HEK293 (cell line): Measurements from ENCODE around the gene GMDS.

ENCODE experiments used
- AEBP2 ChIP-seq: fragments of 450-650 bp; formaldehyde crosslinking; IDR thresholded peaks from 2 replicates; pipeline ENCODE4 v1.5.1; 2016; ENCODE audit warnings: missing biosample characterization, missing genetic modification characterization, borderline replicate concordance
- GLIS1 ChIP-seq: fragments of 450-650 bp; formaldehyde crosslinking; IDR thresholded peaks from 2 replicates; pipeline ENCODE4 v1.5.1; 2016; ENCODE audit warnings: missing biosample characterization, missing genetic modification characterization
- KLF1 ChIP-seq: fragments of 450-650 bp; formaldehyde crosslinking; IDR thresholded peaks from 2 replicates; pipeline ENCODE4 v1.5.1; 2016; ENCODE audit warnings: missing biosample characterization, missing genetic modification characterization
- KLF8 ChIP-seq: fragments of 450-650 bp; formaldehyde crosslinking; IDR thresholded peaks from 2 replicates; pipeline ENCODE4 v1.5.1; 2016; ENCODE audit warnings: missing biosample characterization, missing genetic modification characterization
- OVOL3 ChIP-seq: fragments of 450-650 bp; formaldehyde crosslinking; IDR thresholded peaks from 2 replicates; pipeline ENCODE4 v1.5.1; 2016; ENCODE audit warnings: missing biosample characterization, missing genetic modification characterization
- REST ChIP-seq: fragments of 450-650 bp; formaldehyde crosslinking; IDR thresholded peaks from 2 replicates; pipeline ENCODE4 v1.5.1; 2016; ENCODE audit warnings: missing biosample characterization, missing genetic modification characterization
- SALL2 ChIP-seq: fragments of 450-650 bp; formaldehyde crosslinking; IDR thresholded peaks from 2 replicates; pipeline ENCODE4 v1.5.0; 2017; ENCODE audit warnings: missing biosample characterization, mild to moderate bottlenecking, missing genetic modification characterization, borderline replicate concordance
- SCRT1 ChIP-seq: fragments of 450-650 bp; formaldehyde crosslinking; IDR thresholded peaks from 2 replicates; pipeline ENCODE4 v1.5.1; 2016; ENCODE audit warnings: missing biosample characterization, missing genetic modification characterization, borderline replicate concordance
- ZBTB21 ChIP-seq: fragments of 450-650 bp; formaldehyde crosslinking; IDR thresholded peaks from 2 replicates; pipeline ENCODE4 v1.5.1; 2017; ENCODE audit warnings: missing biosample characterization, missing genetic modification characterization
- ZEB2 ChIP-seq: fragments of 450-650 bp; formaldehyde crosslinking; IDR thresholded peaks from 2 replicates; pipeline ENCODE4 v1.5.1; 2016; ENCODE audit warnings: missing biosample characterization, missing genetic modification characterization
- ZNF121 ChIP-seq: fragments of 450-650 bp; formaldehyde crosslinking; IDR thresholded peaks from 2 replicates; pipeline ENCODE4 v1.5.1; 2016; ENCODE audit warnings: missing biosample characterization, missing genetic modification characterization
- ZNF133 ChIP-seq: fragments of 450-650 bp; formaldehyde crosslinking; IDR thresholded peaks from 2 replicates; pipeline ENCODE4 v1.5.1; 2016; ENCODE audit warnings: missing biosample characterization, missing genetic modification characterization
- ZNF174 ChIP-seq: fragments of 450-650 bp; formaldehyde crosslinking; IDR thresholded peaks from 2 replicates; pipeline ENCODE4 v1.5.0; 2017; ENCODE audit warnings: missing biosample characterization, mild to moderate bottlenecking, missing genetic modification characterization
- ZNF18 ChIP-seq: fragments of 450-650 bp; formaldehyde crosslinking; IDR thresholded peaks from 2 replicates; pipeline ENCODE4 v1.5.1; 2016; ENCODE audit warnings: missing biosample characterization, missing genetic modification characterization
- ZNF184 ChIP-seq: fragments of 450-650 bp; IDR thresholded peaks from 2 replicates; pipeline ENCODE4 v1.5.1; 2018; ENCODE audit warnings: missing biosample characterization, mild to moderate bottlenecking, missing genetic modification characterization
- ZNF211 ChIP-seq: fragments of 450-650 bp; formaldehyde crosslinking; IDR thresholded peaks from 2 replicates; pipeline ENCODE4 v1.5.1; 2016; ENCODE audit warnings: low read depth, missing biosample characterization, missing genetic modification characterization
- ZNF354C ChIP-seq: fragments of 450-650 bp; formaldehyde crosslinking; IDR thresholded peaks from 2 replicates; pipeline ENCODE4 v1.5.1; 2016; ENCODE audit warnings: missing biosample characterization, missing genetic modification characterization, low read depth, borderline replicate concordance
- ZNF514 ChIP-seq: fragments of 450-650 bp; formaldehyde crosslinking; IDR thresholded peaks from 2 replicates; pipeline ENCODE4 v1.5.1; 2016; ENCODE audit warnings: missing biosample characterization, missing genetic modification characterization
- ZNF560 ChIP-seq: fragments of 450-650 bp; formaldehyde crosslinking; IDR thresholded peaks from 2 replicates; pipeline ENCODE4 v1.5.1; 2017; ENCODE audit warnings: missing biosample characterization, missing genetic modification characterization, borderline replicate concordance
- ZNF623 ChIP-seq: fragments of 450-650 bp; formaldehyde crosslinking; IDR thresholded peaks from 2 replicates; pipeline ENCODE4 v1.5.1; 2016; ENCODE audit warnings: missing biosample characterization, missing genetic modification characterization
- ZNF626 ChIP-seq: fragments of 450-650 bp; sonication (Bioruptor Pico); formaldehyde crosslinking; IDR thresholded peaks from 2 replicates; pipeline ENCODE4 v1.5.1; 2018; ENCODE audit warnings: missing biosample characterization, missing genetic modification characterization, inconsistent platforms
- ZNF654 ChIP-seq: fragments of 450-650 bp; formaldehyde crosslinking; IDR thresholded peaks from 2 replicates; pipeline ENCODE4 v1.5.1; 2016; ENCODE audit warnings: low read depth, missing biosample characterization, missing genetic modification characterization
- ZNF768 ChIP-seq: fragments of 450-650 bp; formaldehyde crosslinking; IDR thresholded peaks from 2 replicates; pipeline ENCODE4 v1.5.1; 2018; ENCODE audit warnings: missing biosample characterization, mild to moderate bottlenecking, missing genetic modification characterization
- ZNF785 ChIP-seq: fragments of 450-650 bp; formaldehyde crosslinking; IDR thresholded peaks from 2 replicates; pipeline ENCODE4 v1.5.1; 2016; ENCODE audit warnings: missing biosample characterization, missing genetic modification characterization
- ZNF792 ChIP-seq: fragments of 450-650 bp; formaldehyde crosslinking; IDR thresholded peaks from 2 replicates; pipeline ENCODE4 v1.5.1; 2016; ENCODE audit warnings: missing biosample characterization, missing genetic modification characterization
- ZSCAN16 ChIP-seq: fragments of 450-650 bp; formaldehyde crosslinking; IDR thresholded peaks from 2 replicates; pipeline ENCODE4 v1.5.1; 2016; ENCODE audit warnings: missing biosample characterization, missing genetic modification characterization
- ZSCAN23 ChIP-seq: fragments of 450-650 bp; formaldehyde crosslinking; IDR thresholded peaks from 2 replicates; pipeline ENCODE4 v1.5.1; 2016; ENCODE audit warnings: missing biosample characterization, missing genetic modification characterization
- TF ChIP-seq, protein P1 (sequence below): fragments of 450-650 bp; formaldehyde crosslinking; IDR thresholded peaks from 2 replicates; pipeline ENCODE4 v1.5.1; 2017; ENCODE audit warnings: missing biosample characterization, missing genetic modification characterization
- TF ChIP-seq, protein P2 (sequence below): fragments of 450-650 bp; formaldehyde crosslinking; IDR thresholded peaks from 2 replicates; pipeline ENCODE4 v1.5.1; 2017; ENCODE audit warnings: missing biosample characterization, mild to moderate bottlenecking, missing genetic modification characterization, moderate library complexity

Gene GMDS

GRCh38 chr6:2030682-2031244, 214.6 kb downstream of the GMDS start (continued):
- TF ChIP-seq ZNF354C (tag by site-specific recombination) (no peak), ZNF211 (tag by site-specific recombination) (no peak), REST (tag by site-specific recombination) (no peak), GLIS1 (0 out of 2 replicates have a peak, but pooled peaks have one; percentile 17), ZNF560 (no peak), AEBP2 (tag by site-specific recombination) (no peak), SALL2 (tag by site-specific recombination) (0 out of 2 replicates have a peak, but pooled peaks have one; percentile 41), ZNF792 (tag by site-specific recombination) (0 out of 2 replicates have a peak, but pooled peaks have one; percentile 16), ZNF184 (tag by site-specific recombination) (no peak), ZNF623 (no peak), ZNF18 (tag by site-specific recombination) (no peak), ZNF133 (tag by site-specific recombination) (no peak), SCRT1 (tag by site-specific recombination) (no peak), OVOL3 (0 out of 2 replicates have a peak, but pooled peaks have one; percentile 15), ZNF626 (tag by site-specific recombination) (no peak), ZNF768 (tag by site-specific recombination) (no peak), ZEB2 (tag by site-specific recombination) (peak; percentile 68), ZNF785 (no peak), ZNF654 (tag by site-specific recombination) (no peak), ZBTB21 (tag by site-specific recombination) (no peak), ZSCAN23 (tag by site-specific recombination) (no peak), ZSCAN16 (tag by site-specific recombination) (no peak), KLF1 (tag by site-specific recombination) (no peak), KLF8 (tag by site-specific recombination) (peak; percentile 87), ZNF121 (tag by site-specific recombination) (no peak), ZNF174 (tag by site-specific recombination) (no peak), ZNF514 (no peak)
- TF ChIP-seq, protein P1, sequence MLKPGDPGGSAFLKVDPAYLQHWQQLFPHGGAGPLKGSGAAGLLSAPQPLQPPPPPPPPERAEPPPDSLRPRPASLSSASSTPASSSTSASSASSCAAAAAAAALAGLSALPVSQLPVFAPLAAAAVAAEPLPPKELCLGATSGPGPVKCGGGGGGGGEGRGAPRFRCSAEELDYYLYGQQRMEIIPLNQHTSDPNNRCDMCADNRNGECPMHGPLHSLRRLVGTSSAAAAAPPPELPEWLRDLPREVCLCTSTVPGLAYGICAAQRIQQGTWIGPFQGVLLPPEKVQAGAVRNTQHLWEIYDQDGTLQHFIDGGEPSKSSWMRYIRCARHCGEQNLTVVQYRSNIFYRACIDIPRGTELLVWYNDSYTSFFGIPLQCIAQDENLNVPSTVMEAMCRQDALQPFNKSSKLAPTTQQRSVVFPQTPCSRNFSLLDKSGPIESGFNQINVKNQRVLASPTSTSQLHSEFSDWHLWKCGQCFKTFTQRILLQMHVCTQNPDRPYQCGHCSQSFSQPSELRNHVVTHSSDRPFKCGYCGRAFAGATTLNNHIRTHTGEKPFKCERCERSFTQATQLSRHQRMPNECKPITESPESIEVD = peak; percentile 94
- TF ChIP-seq, protein P2, sequence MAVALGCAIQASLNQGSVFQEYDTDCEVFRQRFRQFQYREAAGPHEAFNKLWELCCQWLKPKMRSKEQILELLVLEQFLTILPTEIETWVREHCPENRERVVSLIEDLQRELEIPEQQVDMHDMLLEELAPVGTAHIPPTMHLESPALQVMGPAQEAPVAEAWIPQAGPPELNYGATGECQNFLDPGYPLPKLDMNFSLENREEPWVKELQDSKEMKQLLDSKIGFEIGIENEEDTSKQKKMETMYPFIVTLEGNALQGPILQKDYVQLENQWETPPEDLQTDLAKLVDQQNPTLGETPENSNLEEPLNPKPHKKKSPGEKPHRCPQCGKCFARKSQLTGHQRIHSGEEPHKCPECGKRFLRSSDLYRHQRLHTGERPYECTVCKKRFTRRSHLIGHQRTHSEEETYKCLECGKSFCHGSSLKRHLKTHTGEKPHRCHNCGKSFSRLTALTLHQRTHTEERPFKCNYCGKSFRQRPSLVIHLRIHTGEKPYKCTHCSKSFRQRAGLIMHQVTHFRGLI (tag by site-specific recombination) = no peak
